ENCODE measurements around the gene ZNF730.
"Not testable (repeated sequence)": the region's sequence is repeated elsewhere in the genome, so short reads cannot be mapped to it uniquely, and the experiment has no call there.

The ZNF730 gene

DNA sequence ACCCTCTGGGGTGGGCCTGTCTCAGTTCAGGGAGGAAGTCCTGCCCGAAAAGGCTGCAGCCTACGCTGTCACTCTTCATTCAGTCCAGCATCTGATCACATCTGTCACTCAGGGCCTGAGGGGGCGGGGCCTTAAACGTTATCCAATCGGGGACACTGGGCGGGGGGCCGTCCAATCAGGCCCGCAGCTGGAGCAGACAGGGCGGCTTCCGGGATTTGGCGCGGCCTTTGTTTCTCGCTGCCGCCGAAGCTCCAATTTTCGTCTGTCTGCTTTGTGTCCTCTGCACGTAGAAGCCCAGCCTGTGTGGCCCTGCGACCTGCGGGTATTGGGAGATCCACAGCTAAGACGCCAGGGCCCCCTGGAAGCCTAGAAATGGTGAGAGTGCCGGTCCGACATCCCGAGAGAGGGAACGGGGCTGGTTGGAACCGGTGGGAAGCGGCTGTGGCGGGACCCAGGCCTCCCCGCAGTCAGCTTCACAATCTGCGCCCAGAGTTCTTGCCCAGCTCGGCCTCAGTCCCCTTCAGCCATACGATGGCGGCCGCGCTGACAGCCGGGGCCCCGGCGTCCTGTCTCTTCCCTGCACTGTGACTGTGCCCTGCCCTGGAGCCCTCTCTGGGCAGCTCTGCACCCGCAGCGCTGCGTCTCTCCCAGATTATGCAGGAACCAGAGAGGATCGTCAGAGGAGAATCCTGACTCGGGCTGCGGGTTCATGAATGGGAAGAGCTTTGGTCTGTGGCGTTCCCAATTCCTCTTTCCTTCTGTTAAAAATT, at the start of gene ZNF730:
Gene ZNF730 (plus strand): TSS at position 224 of the 770 bp plus-strand sequence. CDS start 149 bp downstream, at position 373.
- DNase-seq, result peak; percentile 56

DNA sequence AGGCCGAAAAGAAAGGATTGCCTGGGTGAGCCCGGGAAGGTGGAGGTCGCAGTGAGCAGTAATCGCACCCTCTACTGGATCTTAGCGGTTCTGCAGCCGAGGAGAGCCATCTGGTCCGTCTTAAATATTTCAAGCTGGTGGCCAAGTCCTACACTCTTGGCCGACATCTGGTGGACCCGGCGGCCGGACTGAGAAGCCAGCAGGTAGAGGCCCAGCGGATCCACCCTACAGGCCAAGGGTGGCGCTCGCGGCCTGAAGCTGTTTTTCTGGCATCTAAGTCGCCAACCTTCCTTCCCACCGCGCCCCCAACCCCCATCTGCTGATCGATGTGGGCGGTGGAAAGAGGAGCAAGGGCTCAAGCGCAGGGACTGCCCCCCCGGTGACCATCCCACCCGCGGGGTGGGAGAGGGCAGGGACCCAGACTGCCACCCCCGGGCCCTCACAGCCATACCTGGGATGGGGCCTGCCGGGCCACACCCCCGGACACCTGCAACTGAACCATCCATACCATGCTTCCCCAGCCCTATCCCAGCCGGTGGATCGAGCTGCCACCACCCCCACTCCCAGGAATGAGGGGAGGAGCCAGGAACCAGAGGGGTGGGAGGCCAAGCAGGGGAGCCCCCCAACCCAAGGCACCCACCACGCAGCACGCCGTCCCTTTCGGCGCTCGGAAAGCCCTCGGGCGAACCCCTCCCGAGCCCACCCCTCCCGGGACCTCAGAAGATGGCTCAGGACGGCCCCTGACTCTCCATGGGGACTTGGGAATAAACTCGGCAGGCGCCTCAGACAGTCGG, 46.3 kb upstream of the ZNF730 start:
- DNase-seq, result no peak

DNA sequence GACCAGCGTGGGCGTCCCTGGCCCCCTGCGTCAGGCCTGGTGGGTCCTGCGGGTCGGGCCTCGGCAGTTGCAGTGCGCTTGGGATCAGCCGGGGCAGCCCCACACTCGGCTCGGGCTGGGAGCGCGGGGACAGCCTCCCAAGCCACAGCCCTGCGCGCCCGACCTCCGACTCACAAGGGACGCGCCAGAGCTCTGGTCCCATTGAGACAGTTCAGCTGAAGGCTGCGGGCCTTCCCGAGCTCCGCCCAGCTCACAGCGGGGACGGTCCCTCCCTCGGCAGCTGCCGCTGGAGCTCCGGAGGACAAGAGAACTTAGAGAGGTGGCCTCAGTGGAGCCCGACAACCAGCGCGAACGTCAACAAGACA, 45.7 kb upstream of the ZNF730 start:
- DNase-seq, result peak; percentile 2

DNA sequence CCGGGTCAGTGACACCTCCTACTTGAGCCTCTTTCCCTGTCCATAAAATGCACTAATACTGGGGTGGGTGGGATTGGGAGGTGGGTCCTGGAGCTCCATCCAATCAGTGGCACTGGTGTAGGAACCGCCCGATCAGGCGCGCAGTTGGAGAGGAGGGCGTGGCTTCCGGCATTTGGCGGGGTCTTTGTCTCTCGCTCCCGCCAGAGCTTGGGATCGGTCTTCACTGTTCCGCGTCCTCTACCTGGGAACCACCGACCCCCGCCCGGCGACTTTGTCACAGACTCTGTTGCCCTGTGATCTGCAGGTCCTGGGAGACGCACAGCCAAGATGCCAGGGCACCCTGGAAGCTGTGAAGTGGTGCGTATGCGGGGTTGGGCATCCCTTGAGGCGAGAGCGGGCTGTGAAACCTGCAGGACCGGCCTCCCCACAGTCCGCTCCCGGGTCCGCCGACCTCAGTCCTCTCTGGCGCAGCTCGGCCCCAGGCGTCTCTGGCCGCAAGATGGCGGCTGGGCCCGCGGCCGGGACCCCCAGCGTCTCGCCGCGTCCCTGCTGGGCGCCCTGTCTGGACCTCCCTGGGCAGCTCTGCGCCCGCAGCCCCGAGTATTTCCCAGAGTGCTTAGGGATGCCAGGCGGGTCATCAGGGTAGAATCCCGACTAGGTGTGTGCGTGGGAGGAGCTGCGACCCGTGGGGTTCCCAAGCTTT, 41.6 kb upstream of the ZNF730 start:
- peak; percentile 63 for DNase-seq

DNA sequence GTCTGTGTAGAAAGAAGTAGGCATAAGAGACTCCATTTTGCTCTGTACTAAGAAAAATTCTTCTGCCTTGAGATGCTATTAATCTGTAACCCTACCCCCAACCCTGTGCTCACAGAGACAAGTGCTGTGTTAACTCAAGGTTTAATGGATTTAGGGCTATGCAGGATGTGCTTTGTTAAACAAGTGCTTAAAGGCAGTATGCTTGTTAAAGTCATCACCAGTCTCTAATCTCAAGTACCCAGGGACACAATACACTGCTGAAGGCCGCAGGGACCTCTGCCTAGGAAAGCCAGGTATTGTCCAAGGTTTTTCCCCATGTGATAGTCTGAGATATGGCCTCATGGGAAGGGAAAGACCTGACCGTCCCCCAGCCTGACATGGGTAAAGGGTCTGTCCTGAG, 39.0 kb upstream of the ZNF730 start:
- DNase-seq, result not testable (repeated sequence)

DNA sequence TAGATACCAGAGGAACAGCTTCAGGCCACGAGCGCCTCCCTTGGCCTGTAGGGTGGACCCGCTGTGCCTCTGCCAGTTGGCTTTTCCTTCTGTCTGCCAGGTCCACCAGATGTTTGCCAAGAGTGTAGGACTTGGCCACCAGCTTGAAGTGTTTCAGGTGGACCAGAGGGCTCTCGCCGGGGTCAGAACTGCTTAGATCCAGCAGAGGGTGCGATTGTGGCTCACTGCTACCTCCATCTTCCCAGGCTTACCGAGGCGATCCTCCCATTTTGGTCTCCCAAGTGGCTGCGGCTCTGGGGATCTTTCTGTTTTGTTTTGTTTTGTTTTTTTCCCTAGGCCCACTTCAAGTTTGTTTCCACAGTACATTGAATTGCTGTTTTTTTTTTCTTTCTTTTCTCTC, 23.0 kb upstream of the ZNF730 start:
- DNase-seq, result no peak

DNA sequence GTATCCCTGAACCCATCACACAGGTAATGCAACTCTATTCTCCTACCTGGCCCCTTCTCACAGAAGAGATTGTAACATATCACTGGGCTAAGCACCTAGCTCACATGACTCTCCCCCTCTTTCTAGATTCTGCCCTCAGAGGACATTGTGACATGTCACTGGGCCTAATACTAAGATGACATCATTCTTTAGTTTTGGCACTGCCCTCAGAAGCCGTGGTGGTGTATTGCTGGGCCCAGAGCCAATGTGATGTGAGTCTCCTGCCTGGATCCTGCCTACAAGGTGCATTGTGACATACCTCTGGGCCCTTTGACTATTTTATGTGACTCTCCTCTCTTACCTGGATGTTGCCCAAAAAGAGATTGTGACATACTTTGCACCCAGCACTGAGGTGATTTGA, 21.4 kb upstream of the ZNF730 start:
- DNase-seq, result no peak

DNA sequence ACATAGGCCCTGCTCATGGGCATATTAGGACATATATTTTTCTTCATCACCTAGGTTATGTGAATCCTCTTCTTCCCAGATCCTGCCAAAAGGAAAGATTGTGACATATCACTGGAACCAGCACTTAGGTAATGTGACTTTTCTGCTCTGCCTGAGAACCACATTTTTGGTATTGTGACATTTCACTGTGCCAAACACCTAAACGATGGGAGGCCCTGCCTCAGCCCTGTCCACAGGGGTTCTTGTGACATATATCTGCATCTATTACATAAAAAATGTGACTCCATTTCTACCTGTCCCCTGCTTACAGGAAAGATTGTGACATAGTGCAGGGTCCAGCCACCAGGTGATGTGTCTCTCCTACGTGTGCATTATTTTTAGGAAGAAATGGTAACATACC, 18.5 kb upstream of the ZNF730 start:
- DNase-seq, result no peak

DNA sequence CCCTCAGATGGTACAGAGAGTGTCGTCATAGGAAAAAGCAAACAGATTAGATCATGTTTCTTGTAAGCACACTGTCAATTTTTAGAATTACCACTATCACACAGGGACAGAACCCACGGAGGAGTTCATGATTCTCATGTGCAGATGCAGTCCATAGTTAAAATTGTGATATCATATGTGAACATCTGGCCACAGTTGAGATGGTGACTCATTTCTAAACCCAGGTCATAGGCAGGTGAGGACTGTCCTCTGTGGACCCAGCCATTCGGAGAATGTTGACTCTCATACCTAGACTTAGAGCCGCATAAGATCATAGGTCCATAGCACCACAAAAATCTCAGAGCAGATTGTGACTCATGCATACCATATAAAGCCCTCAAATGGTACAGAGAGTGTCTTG, 17.8 kb upstream of the ZNF730 start:
- DNase-seq, result no peak

DNA sequence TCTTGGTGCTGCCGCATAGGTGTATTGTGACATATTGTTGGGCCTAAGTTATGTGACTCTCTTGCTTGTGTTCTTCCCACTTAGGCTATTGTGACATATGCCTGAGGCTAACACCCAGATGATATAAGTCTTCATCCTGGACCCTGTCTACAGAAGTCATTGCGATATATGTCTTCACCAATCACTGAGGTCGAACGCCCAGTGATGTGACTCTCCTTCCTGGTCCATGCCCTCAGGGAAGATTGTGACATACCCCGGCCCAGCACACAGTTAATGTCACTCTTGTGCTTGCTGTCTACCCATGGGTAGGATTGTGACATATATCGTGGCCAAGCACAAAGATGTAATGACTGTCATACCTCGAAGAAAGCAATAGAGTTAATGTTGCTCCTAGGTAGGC, 16.9 kb upstream of the ZNF730 start:
- no peak for DNase-seq

DNA sequence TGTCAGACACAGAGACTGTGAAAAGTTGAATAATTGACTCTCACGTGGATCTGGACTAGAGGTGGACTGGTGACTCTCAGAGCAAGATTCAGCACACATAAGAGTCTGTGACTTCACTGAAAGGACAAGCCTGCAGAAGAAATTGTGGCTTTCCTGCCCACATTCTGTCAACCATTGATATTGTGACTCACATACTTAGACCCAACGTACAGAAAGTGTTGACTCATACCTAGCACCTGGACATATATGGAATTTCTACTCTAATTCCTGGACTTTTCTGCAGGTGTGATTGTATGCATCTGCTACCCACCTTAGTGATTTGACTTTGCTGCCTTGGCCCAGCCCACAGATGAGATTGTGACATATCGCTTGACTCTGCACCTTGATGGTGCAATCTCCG, 15.6 kb upstream of the ZNF730 start:
- DNase-seq, result no peak

DNA sequence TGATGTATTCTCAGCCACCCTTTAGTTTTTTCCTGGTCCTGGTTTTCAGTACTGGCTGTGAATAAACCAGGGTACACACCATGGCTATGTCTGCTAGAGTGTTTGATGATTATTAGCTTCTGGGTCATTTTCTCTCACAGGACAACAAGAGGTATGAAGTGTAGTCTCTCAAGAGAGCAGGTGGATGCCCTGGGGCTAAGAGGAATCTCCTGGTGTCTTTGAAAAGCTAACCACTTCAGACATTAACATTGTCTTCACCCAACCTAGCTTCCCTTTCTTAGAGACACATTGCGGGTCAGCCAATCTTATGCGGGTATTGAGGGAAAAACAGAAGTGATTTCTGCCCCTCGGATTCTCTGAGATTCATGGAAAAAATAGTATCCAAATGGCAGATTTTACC, 1.6 kb downstream of the ZNF730 start:
- DNase-seq, result no peak

DNA sequence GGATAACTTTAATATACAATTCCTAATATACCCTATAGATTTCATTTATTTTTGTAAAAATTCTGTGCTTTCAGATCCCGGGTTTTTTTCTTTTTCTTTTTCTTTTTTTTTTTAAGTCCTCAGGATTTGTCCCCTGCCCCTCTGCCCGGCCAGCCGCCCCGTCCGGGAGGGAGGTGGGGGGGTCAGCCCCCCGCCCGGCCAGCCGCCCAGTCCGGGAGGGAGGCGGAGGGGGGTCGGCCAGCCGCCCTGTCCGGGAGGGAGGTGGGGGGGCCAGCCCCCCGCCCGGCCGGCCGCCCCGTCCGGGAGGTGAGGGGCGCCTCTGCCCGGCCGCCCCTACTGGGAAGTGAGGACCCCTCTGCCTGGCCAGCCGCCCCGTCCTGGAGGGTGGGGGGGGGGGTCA, 17.4 kb downstream of the ZNF730 start:
- DNase-seq, result not testable (repeated sequence)

DNA sequence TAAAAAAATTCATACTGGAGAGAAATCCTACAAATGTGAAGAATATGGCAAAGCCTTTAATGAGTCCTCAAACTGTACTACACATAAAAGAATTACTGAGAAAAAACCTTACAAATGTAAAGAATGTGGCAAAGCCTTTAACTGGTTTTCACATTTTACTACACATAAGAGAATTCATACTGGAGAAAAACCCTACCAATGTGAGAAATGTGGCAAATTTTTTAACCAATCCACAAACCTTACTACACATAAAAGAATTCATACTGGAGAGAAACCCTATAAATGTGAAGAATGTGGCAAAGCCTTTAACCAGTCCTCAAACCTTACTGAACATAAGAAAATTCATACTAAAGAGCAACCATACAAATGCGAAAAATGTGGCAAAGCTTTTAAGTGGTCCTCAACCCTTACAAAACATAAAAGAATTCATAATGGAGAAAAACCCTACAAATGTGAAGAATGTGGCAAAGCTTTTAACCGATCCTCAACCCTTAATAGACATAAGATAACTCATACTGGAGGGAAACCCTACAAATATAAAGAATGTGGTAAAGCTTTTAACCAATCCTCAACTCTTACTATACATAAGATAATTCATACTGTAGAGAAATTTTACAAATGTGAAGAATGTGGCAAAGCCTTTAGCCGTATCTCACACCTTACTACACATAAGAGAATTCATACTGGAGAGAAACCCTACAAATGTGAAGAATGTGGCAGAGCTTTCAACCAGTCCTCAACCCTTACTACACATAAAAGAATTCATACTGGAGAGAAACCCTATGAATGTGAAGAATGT, 29.0 kb downstream of the ZNF730 start:
- DNase-seq, result no peak

DNA sequence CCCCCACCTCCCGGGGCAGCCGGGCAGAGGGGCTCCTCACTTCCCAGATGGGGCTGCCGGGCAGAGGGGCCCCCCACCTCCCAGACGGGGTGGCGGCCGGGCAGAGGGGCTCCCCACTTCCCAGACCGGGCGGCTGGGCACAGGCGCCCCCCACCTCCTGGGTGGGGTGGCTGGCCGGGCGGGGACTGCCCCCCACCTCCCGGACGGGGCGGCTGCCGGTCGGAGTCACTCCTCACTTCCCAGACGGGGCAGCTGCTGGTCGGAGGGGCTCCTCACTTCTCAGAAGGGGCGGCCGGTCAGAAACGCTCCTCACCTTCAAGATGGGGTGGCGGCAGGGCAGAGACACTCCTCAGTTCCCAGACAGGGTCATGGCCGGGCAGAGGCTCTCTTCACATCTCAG, 43.9 kb downstream of the ZNF730 start:
- DNase-seq, result no peak

DNA sequence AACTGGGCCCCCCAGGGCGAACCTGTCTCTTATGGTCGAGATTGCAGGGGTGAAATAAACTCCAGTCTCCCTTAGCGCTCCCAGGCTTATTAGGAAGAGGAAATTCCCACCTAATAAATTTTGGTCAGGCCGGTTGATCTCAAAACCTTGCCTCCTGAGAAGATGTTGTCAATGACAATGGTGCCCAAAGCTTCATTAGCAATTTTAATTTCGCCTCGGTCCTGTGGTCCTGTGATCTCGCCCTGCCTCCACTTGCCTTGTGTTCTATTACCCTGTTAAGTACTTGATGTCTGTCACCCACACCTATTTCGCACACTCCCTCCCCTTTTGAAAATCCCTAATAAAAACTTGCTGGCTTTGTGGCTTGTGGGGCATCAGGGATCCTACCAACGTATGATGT, 51.5 kb downstream of the ZNF730 start:
- not testable (repeated sequence) for DNase-seq

DNA sequence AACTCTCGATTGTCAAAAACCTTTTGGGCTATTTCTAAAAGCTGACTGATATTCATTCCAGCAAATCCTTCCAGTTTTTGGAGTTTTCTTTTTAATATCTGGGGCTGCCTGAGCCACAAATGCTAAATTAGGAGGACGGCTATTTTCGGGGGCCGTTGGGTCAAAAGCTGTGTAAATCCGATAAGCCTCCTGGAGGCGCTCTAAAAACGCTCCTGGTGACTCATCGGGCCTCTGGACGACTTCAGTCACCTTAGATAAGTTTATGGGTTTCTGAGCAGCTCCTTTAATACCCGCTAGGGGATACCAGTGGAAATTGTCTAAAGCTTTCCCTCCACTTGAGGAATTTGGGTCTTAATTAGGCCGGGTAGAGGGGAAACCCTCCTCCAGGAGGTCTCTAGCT, 66.4 kb downstream of the ZNF730 start:
- no peak for DNase-seq

DNA sequence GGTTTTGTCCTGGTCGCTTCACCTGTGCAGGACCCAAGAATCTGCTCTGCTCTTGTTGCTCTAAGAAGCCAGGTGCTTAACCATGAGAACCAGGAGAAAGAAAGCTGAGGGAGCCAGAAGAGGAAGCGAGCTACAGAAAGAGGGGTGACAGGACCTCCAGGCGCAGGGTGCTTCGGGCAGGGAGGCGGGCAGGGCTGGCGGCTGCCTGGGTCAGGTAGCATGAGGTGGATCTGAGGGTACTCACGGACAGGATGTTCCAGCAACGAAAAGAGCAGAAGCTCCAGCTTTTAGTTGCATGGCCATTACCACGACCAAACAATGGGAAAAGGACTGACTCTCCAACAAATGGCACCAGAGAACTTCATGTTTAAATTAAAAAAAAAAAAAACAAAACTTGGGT, 73.5 kb downstream of the ZNF730 start:
- DNase-seq, result no peak

Data from NCI-H526 treated with DMSO at 0.1 percent for 48 hours (cell line).